Naive thymus-derived CD4-positive, alpha-beta T cell (primary cell): Measurements from ENCODE around the gene GALNT7. TPM values are rescaled to one million over a fixed set of nuclear protein-coding genes. Genes with fewer than 3 reads are reported as not detected.

Experiments used
- ATAC-seq: fragments of 150-1000 bp; cut with Tn5 transposase; 2 replicates; pipeline ENCODE4 v1.10.0; 2021; ENCODE audit warnings: mild to moderate bottlenecking, moderate library complexity
- CTCF ChIA-PET: fragments of 350-600 bp; sonication (Branson Sonifier 250); formaldehyde crosslinking; loops from one replicate; lab custom pipeline; 2021; ENCODE audit warnings: antibody characterized with exemption; lab: Charles Lee
- POLR2A ChIA-PET: fragments of 350-600 bp; sonication (Branson Sonifier 250); formaldehyde crosslinking; loops from one replicate; lab custom pipeline; 2021; ENCODE audit warnings: antibody characterized with exemption, inconsistent platforms; lab: Charles Lee
- DNase-seq, 9 donors: peaks; one replicate each; pipeline versions ENCODE4 v3.0.0 to v3.0.0-alpha.2; 2020 to 2022; ENCODE audit warnings: mixed read lengths in 1 of 9
- H3K27ac ChIP-seq: one replicate; pipeline ENCODE4 v1.7.0; 2013; ENCODE audit warnings: mild to moderate bottlenecking, low read depth, low read length, moderate library complexity
- H3K27me3 ChIP-seq, 2 donors: one replicate each; pipeline ENCODE4 v1.7.0; 2013; ENCODE audit warnings: low read length in 2 of 2, mild to moderate bottlenecking in 2 of 2, moderate library complexity in 2 of 2; ENCODE audit not compliant: control insufficient read depth in 2 of 2, insufficient read depth in 2 of 2
- H3K36me3 ChIP-seq, 3 experiments: 1 replicate in 2 of 3; 2 replicates in 1 of 3; pipeline ENCODE4 v1.7.0; 2013; ENCODE audit warnings: low read length in 3 of 3, mild to moderate bottlenecking in 3 of 3, moderate library complexity in 1 of 3; ENCODE audit not compliant: insufficient read depth in 3 of 3, control insufficient read depth in 2 of 3
- H3K4me1 ChIP-seq, 2 donors: one replicate each; pipeline ENCODE4 v1.7.0; 2013; ENCODE audit warnings: low read length in 2 of 2, mild to moderate bottlenecking in 2 of 2, moderate library complexity in 1 of 2; ENCODE audit not compliant: control insufficient read depth in 2 of 2, insufficient read depth in 2 of 2
- H3K4me3 ChIP-seq: 2 replicates; pipeline ENCODE4 v1.7.0; 2013; ENCODE audit warnings: mild to moderate bottlenecking, low read length
- H3K9me3 ChIP-seq, 3 experiments: 1 replicate in 2 of 3; 2 replicates in 1 of 3; pipeline ENCODE4 v1.7.0; 2013; ENCODE audit warnings: low read length in 3 of 3; ENCODE audit not compliant: control insufficient read depth in 2 of 3
- H3K27ac Mint-ChIP-seq, 9 donors: one replicate each; pipeline ENCODE4 v1.8.0; 2020 to 2022; ENCODE audit warnings: mixed read lengths in 9 of 9, mild to moderate bottlenecking in 8 of 9, moderate library complexity in 5 of 9, inconsistent platforms in 2 of 9
- H3K27me3 Mint-ChIP-seq, 5 donors: one replicate each; pipeline ENCODE4 v1.8.0; 2021 to 2022; ENCODE audit warnings: mixed read lengths in 5 of 5, mild to moderate bottlenecking in 1 of 5
- H3K36me3 Mint-ChIP-seq, 5 donors: one replicate each; pipeline ENCODE4 v1.8.0; 2020 to 2022; ENCODE audit warnings: mixed read lengths in 5 of 5, mild to moderate bottlenecking in 3 of 5, inconsistent platforms in 1 of 5
- H3K4me1 Mint-ChIP-seq, 7 donors: one replicate each; pipeline ENCODE4 v1.8.0; 2020 to 2022; ENCODE audit warnings: mixed read lengths in 7 of 7, mild to moderate bottlenecking in 3 of 7, inconsistent platforms in 1 of 7
- H3K4me3 Mint-ChIP-seq, 10 donors: one replicate each; pipeline ENCODE4 v1.8.0; 2020 to 2022; ENCODE audit warnings: mild to moderate bottlenecking in 10 of 10, mixed read lengths in 10 of 10, moderate library complexity in 6 of 10, inconsistent platforms in 2 of 10
- H3K9me3 Mint-ChIP-seq, 11 donors: one replicate each; pipeline ENCODE4 v1.8.0; 2020 to 2022; ENCODE audit warnings: mixed read lengths in 11 of 11, mild to moderate bottlenecking in 4 of 11, inconsistent platforms in 1 of 11, moderate library complexity in 1 of 11
- intact Hi-C, 2 donors: fragments of 100-400 bp; cut with micrococcal nuclease; formaldehyde crosslinking; loops; one replicate each; pipeline ENCODE4 v1.15.1; 2023
- polyA plus RNA-seq, 2 donors: library from polyadenylated mRNA; unstranded; fragments of 300-500 nt; fragmentation: Illumina TruSeq; gene quantifications; one replicate each; pipeline ENCODE4 v1.2.3, GENCODE V29; 2021
- total RNA-seq, 6 experiments: library from RNA in 5 of 6; stranded (reverse) in 5 of 6; gene quantifications; 1 replicate in 5 of 6; 2 replicates in 1 of 6; pipeline ENCODE4 v1.2.3 and lab custom pipeline; 2021 to 2026

GALNT7 gene
- total and polyA plus RNA-seq, 7 experiments from 2014 or later = 8.3 to 24.1 (median 16.8) TPM

DNA sequence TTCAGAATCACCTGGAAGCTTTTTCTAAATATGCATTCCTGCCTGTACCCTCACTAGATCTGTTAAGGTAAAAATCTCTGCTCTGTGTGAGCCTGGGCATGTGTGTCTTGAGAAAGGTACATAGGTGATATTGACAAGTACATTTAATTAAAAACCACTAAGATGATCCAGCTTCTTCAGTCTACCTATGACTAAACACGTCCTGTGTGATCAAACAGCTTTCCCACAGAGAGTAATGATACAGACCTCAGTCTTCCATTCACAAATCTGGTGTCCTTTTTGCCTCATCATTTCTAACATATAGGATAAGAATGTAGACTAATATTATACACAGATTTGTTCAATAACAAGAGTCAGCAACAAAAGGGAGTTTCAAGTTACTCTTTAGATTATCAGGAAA, 42.6 kb downstream of the GALNT7 start:
- CTCF ChIA-PET = no interaction called here
- Mint-ChIP-seq H3K36me3 (peaks cover 0 to 32% (median 16%) of the 10 kb centered on the region in 5 donors), H3K4me1 (peaks cover 3 to 39% (median 17%) of the 10 kb centered on the region in 7 donors), H3K27ac (peak overlapping the region in 1 of 9 donors; percentile 32), H3K27me3 (no peaks in the 10 kb centered on the region), H3K9me3 (no peaks in the 10 kb centered on the region), H3K4me3 (no peak overlapping the region)
- no peaks in the 10 kb centered on the region for H3K4me1 ChIP-seq
- H3K27me3 ChIP-seq = no peaks in the 10 kb centered on the region
- H3K27ac ChIP-seq = no peak overlapping the region
- ATAC-seq = no peak
- no peaks in the 10 kb centered on the region for H3K36me3 ChIP-seq
- no peak overlapping the region for H3K4me3 ChIP-seq
- intact Hi-C loops = no loop called here
- H3K9me3 ChIP-seq = no peaks in the 10 kb centered on the region
- DNase-seq = no peak
- POLR2A ChIA-PET = interaction anchor here (0.5 kb wide), 1 partner anchor 10 kb away, joined by 3 read pairs; no protein-coding TSS in a partner anchor

DNA sequence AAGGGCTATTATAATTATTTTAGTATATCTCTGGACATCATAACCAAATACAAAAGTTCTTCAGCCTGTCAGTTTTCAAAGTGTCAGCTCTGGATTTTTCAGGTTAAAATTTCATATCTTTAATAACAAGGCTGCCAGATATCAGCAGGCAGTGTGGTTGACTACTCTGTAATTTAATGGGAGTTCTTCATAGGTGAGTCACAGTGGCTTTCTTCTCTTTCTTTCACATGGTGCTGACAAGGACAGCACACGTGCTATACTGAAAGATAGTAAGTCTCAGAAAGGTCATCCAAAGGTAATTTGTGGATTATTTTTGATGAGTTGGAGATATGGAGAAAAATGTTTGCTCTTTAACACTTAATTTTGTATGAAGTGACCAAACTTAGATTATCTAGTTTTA, 43.2 kb downstream of the GALNT7 start:
- CTCF ChIA-PET = no interaction called here
- Histone ChIP-seq H3K4me3 (no peak overlapping the region), H3K4me1 (no peaks in the 10 kb centered on the region), H3K27me3 (no peaks in the 10 kb centered on the region), H3K36me3 (no peaks in the 10 kb centered on the region), H3K27ac (no peak overlapping the region), H3K9me3 (no peaks in the 10 kb centered on the region)
- DNase-seq (no peak), ATAC-seq (no peak)
- POLR2A ChIA-PET = no interaction called here
- no peaks in the 10 kb centered on the region for H3K9me3 Mint-ChIP-seq
- intact Hi-C loops = no loop called here
- H3K27ac Mint-ChIP-seq = no peak overlapping the region
- peaks cover 3 to 41% (median 17%) of the 10 kb centered on the region in 7 donors for H3K4me1 Mint-ChIP-seq
- peaks cover 0 to 29% (median 14%) of the 10 kb centered on the region in 5 donors for H3K36me3 Mint-ChIP-seq
- no peak overlapping the region for H3K4me3 Mint-ChIP-seq
- no peaks in the 10 kb centered on the region for H3K27me3 Mint-ChIP-seq

DNA sequence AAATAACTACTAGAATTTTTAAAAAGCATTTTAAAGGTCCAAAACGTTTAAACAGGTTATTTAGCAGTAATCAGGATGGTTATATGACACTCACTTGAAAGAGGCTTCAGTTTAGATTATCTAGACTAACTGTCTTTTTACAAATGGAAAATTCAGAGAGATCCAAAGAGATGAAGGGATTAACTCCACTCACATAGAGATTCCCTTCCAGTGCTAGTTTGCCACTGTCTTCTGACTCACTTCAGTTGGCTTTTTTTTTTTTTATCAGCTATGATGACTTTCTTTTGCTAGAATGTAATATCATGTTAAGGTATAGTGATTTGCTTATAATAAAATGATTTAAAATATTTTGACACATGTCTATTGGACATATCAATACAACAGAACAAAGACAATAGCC, 43.8 kb downstream of the GALNT7 start:
- DNase-seq (no peak), ATAC-seq (no peak)
- H3K27me3 Mint-ChIP-seq = no peaks in the 10 kb centered on the region
- Histone ChIP-seq H3K4me1 (no peaks in the 10 kb centered on the region), H3K36me3 (no peaks in the 10 kb centered on the region), H3K27ac (no peak overlapping the region), H3K4me3 (no peak overlapping the region), H3K9me3 (no peaks in the 10 kb centered on the region), H3K27me3 (no peaks in the 10 kb centered on the region)
- H3K27ac Mint-ChIP-seq = no peak overlapping the region
- H3K36me3 Mint-ChIP-seq = peaks cover 0 to 26% (median 14%) of the 10 kb centered on the region in 5 donors
- peaks cover 3 to 46% (median 18%) of the 10 kb centered on the region in 7 donors for H3K4me1 Mint-ChIP-seq
- H3K9me3 Mint-ChIP-seq = no peaks in the 10 kb centered on the region
- no peak overlapping the region for H3K4me3 Mint-ChIP-seq
- ChIA-PET POLR2A (no interaction called here), CTCF (no interaction called here)
- intact Hi-C loops = no loop called here

DNA sequence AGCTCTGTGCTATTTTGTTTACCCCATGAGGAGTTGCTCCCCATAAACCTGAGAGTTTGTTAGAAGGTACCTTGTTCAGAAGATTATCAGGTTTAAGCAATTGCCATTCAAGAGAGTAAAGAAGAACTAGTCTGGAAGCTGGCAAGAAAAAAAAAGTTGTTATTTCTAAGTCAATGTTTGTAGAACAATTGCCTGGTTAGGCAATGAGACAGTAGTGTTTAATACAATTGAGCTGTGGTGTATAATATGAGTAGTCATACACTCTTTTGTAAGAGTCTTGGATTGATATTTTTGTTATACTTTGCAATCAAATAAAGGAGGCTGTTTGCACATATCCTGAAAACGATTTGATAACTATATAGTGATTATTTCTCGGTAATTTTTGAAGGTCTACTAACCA, 44.7 kb downstream of the GALNT7 start:
- H3K27me3 ChIP-seq = no peaks in the 10 kb centered on the region
- peaks cover 11 to 52% (median 26%) of the 10 kb centered on the region in 7 donors for H3K4me1 Mint-ChIP-seq
- no peaks in the 10 kb centered on the region for H3K4me1 ChIP-seq
- no peaks in the 10 kb centered on the region for H3K9me3 Mint-ChIP-seq
- ChIA-PET POLR2A (no interaction called here), CTCF (no interaction called here)
- no peak overlapping the region for H3K27ac ChIP-seq
- H3K27me3 Mint-ChIP-seq = no peaks in the 10 kb centered on the region
- peak overlapping the region in 1 of 9 donors; percentile 3 for H3K27ac Mint-ChIP-seq
- DNase-seq (no peak), ATAC-seq (no peak)
- H3K4me3 Mint-ChIP-seq = no peak overlapping the region
- H3K9me3 ChIP-seq = no peaks in the 10 kb centered on the region
- no peak overlapping the region for H3K4me3 ChIP-seq
- H3K36me3 Mint-ChIP-seq = peaks cover 0 to 25% (median 13%) of the 10 kb centered on the region in 5 donors
- intact Hi-C loops = no loop called here
- H3K36me3 ChIP-seq = no peaks in the 10 kb centered on the region

DNA sequence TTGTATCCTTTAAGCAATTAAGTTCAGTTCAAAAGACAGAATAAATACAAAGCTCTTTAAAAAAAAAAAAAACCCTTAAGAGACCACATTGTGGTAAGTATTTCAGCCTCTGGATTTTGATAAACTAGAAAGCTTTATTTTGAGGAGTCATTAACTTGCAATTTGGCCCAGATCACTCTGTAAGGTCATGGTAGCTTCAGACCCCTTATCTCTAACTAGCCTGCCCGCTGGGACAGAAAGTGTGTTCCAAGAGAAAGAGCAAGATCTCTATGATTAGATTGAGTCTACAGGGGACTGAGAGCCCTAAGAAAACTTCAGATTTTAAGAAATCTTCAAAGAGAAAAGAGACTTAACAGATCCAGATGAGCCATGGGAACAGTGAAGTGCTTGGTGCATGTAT, 45.6 kb downstream of the GALNT7 start:
- Histone ChIP-seq H3K27me3 (no peaks in the 10 kb centered on the region), H3K36me3 (no peaks in the 10 kb centered on the region), H3K4me3 (no peak overlapping the region), H3K9me3 (no peaks in the 10 kb centered on the region), H3K4me1 (no peaks in the 10 kb centered on the region), H3K27ac (no peak overlapping the region)
- DNase-seq (no peak), ATAC-seq (no peak)
- CTCF ChIA-PET = interaction anchor here (0.5 to 0.7 kb wide), 2 partner anchors 9 to 1282 kb away, joined by 4 to 6 read pairs; no protein-coding TSS in a partner anchor
- intact Hi-C loops = no loop called here
- Mint-ChIP-seq H3K36me3 (peaks cover 0 to 17% (median 7%) of the 10 kb centered on the region in 5 donors), H3K4me1 (peaks cover 15 to 60% (median 30%) of the 10 kb centered on the region in 7 donors), H3K27me3 (no peaks in the 10 kb centered on the region), H3K4me3 (no peak overlapping the region), H3K27ac (no peak overlapping the region), H3K9me3 (no peaks in the 10 kb centered on the region)
- POLR2A ChIA-PET = no interaction called here

DNA sequence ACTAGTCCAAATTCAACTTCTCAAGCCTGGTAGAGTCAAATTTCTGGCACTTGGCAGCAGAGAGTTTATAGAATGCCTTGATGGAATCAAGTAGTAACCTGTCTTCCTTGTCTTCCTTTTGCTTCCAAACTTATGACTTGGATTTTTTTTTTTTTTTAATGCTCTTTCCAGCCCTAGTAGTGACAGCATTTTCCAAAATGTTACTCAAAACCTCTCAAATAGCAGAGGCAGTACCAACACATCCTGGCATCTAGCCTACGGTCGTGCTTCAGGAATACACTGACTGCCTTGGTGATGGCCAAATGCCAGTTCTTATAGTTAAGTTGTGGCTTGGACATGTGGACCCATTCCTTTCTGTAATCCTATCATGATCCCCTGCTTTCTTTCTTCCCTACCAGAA, 46.0 kb downstream of the GALNT7 start:
- no peaks in the 10 kb centered on the region for H3K27me3 Mint-ChIP-seq
- POLR2A ChIA-PET = no interaction called here
- H3K4me1 Mint-ChIP-seq = peaks cover 12 to 60% (median 34%) of the 10 kb centered on the region in 7 donors
- H3K4me3 Mint-ChIP-seq = no peak overlapping the region
- H3K27ac ChIP-seq = no peak overlapping the region
- no peaks in the 10 kb centered on the region for H3K9me3 ChIP-seq
- no peaks in the 10 kb centered on the region for H3K4me1 ChIP-seq
- no peaks in the 10 kb centered on the region for H3K27me3 ChIP-seq
- ATAC-seq = no peak
- CTCF ChIA-PET = interaction anchor here (0.5 to 0.7 kb wide), 2 partner anchors 9 to 1282 kb away, joined by 4 to 6 read pairs; no protein-coding TSS in a partner anchor
- no peak overlapping the region for H3K27ac Mint-ChIP-seq
- H3K4me3 ChIP-seq = no peak overlapping the region
- intact Hi-C loops = no loop called here
- DNase-seq = no peak
- H3K9me3 Mint-ChIP-seq = peaks cover 0 to 1% (median 0%) of the 10 kb centered on the region in 11 donors
- H3K36me3 Mint-ChIP-seq = peaks cover 0 to 13% (median 4%) of the 10 kb centered on the region in 5 donors
- H3K36me3 ChIP-seq = no peaks in the 10 kb centered on the region

DNA sequence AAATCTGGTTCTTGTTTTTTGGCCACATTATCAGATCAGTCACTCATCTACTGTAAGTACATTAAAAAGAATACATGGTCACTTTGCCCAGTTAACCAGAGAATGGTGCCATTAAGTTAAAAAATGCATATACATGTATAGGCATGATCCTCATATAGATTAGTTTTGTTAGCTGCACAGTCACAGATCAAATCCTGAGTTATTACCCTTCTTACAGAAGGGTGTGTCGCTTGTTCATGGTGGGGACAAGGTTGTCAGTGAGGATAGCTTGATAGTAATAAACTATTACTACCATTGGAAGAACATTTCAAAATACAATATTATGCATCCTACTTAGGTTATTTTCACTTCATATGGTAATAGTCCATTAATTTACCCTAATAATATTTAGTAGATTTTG, 48.5 kb downstream of the GALNT7 start:
- Mint-ChIP-seq H3K4me3 (no peak overlapping the region), H3K9me3 (peaks cover 0 to 4% (median 0%) of the 10 kb centered on the region in 11 donors), H3K27ac (no peak overlapping the region), H3K27me3 (no peaks in the 10 kb centered on the region), H3K4me1 (peaks cover 11 to 58% (median 40%) of the 10 kb centered on the region in 7 donors), H3K36me3 (peaks cover 0 to 9% (median 4%) of the 10 kb centered on the region in 5 donors)
- POLR2A ChIA-PET = no interaction called here
- ATAC-seq = no peak
- Histone ChIP-seq H3K4me3 (no peak overlapping the region), H3K36me3 (no peaks in the 10 kb centered on the region), H3K27ac (no peak overlapping the region), H3K27me3 (no peaks in the 10 kb centered on the region), H3K4me1 (no peaks in the 10 kb centered on the region), H3K9me3 (no peaks in the 10 kb centered on the region)
- CTCF ChIA-PET = interaction anchor here (0.6 kb wide), 1 partner anchor 1395 kb away, joined by 3 read pairs; no protein-coding TSS in a partner anchor
- DNase-seq = no peak
- intact Hi-C loops = no loop called here
